Coronary artery (tissue), 2 donors: Measurements from ENCODE around the gene LRRK1.

ENCODE experiments used
- DNase-seq: peaks from one replicate; pipeline ENCODE4 v3.0.0-alpha.2; 2017; ENCODE audit warnings: low spot score
- H3K27ac ChIP-seq, 2 donors: fragments of 200-600 bp; sonication (generic); one replicate each; pipeline ENCODE4 v1.5.1; 2016 to 2019
- H3K4me3 ChIP-seq: fragments of 200-600 bp; sonication (generic); 2 replicates; pipeline ENCODE4 v1.5.1; 2016; ENCODE audit warnings: mild to moderate bottlenecking, moderate library complexity
- CTCF ChIP-seq: fragments of 200-600 bp; sonication (generic); IDR thresholded peaks from one replicate; pipeline ENCODE4 v1.5.1; 2019; ENCODE audit warnings: antibody characterized with exemption

Gene LRRK1

DNA sequence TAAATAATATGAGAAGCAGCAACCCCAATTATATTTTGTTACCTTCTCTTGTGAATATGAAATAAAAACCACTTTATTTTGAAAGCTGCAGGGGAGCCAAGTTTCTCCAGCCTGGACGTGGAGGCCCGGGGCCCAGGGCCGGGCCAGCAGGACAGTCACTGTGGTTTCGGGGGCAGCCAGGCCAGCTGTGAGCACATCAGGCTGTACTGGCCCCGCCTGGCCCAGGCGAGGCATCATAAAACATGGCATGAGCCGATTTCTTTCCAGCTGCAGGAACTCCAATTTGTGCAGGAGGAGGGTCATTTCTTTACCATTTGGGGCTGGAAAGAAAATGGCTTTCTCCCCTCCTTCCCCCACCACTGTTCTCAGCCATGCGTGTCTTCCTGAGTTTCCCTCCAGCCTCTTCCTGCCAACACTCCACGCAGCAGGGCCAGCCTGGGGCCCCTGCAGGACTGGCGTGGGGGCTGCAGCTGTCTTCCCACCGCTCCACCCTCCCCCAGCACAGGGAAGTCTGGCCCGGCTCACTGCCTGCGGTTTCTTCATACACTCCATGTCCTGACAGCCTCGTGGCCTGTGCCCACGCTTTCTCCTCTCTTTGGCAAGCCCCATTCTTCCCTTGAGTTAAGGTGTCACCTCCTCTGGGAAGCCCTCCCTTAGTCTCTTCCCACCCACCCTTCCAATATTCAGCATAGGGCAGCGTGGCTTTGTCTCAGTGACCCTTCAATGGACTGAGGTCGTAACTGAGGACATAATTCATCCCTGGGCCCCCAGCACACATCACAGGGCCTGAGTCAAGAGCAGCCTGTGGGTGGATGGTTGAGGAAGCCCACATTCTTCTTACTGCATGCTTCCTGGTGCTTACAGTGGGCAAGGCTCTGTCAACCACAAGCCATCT, 196.9 kb downstream of the LRRK1 start:
- peak overlapping the region in 1 of 2 donors; percentile 38 for H3K27ac ChIP-seq
- no peak overlapping the region for H3K4me3 ChIP-seq
- DNase-seq = no peak
- TF ChIP-seq CTCF = no peak

DNA sequence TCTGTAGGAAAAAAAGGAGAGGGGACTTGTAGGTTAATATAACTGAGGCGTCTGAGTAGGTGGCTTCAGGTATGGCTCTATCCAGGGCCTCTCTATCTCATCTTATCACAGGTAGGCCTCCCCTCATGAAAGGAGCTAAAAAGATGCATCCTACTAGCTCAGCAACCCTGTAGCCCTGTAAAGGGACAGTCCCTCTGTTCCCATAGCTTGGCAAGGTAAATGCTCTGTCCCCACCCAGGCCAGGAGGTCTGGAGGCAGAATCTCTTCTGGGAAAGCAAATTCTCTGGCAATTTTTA, 197.5 kb downstream of the LRRK1 start:
- no peak for DNase-seq
- Histone ChIP-seq H3K27ac (no peak overlapping the region), H3K4me3 (no peak overlapping the region)
- no peak for TF ChIP-seq CTCF

- Histone ChIP-seq H3K4me3 (no peak overlapping the region), H3K27ac (no peak overlapping the region)
- no peak for DNase-seq
- no peak for TF ChIP-seq CTCF
These were observed 199.0 kb downstream of the LRRK1 start for GRCh38 chr15:101118116-101118515.

DNA sequence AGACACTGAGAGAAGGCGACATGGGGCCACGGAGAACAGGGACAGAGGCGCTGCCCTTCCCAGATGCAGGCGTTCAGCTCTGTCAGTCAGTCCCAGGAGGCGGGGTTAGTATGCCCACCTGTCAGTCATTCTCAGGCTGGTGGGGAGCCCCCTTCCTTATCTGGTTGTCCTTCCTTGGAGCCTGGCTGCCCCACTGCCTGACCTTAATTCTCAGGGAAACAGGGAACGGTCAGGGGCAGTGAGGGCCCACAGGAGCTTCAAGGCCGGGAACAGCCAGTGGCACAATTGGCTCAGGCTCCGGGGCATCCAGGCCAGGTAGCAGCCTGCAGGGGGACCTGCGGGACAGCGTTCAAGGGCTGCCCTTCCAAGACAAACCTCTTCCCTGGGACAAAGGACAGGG, 199.5 kb downstream of the LRRK1 start:
- no peak overlapping the region for H3K4me3 ChIP-seq
- no peak overlapping the region for H3K27ac ChIP-seq
- no peak for DNase-seq
- TF ChIP-seq CTCF = no peak

- TF ChIP-seq CTCF = no peak
- no peak for DNase-seq
- Histone ChIP-seq H3K27ac (no peak overlapping the region), H3K4me3 (no peak overlapping the region)
These were observed 200.0 kb downstream of the LRRK1 start for GRCh38 chr15:101119181-101119580.
